Astrocyte of the cerebellum (primary cell): Measurements from ENCODE around the gene OSGEP.

ENCODE experiments used
- DNase-seq: peaks from one replicate; pipeline ENCODE4 v3.0.0-alpha.2; 2011; ENCODE audit warnings: low read depth
- H3K4me3 ChIP-seq: 2 replicates; pipeline ENCODE4 v1.5.1; 2011; ENCODE audit warnings: mild to moderate bottlenecking, low read depth, low read length, moderate library complexity
- in situ Hi-C: cut with HindIII; loops from 2 replicates; pipeline ENCODE4 v1.10.0; 2017; ENCODE audit warnings: low sequenced_read_pairs
- TF ChIP-seq, protein P1 (sequence below): IDR thresholded peaks from 2 replicates; pipeline ENCODE4 v1.5.1; 2012; ENCODE audit warnings: low read length, low read depth, moderate library complexity, mild to moderate bottlenecking; ENCODE audit errors: missing control alignments

OSGEP gene

DNA sequence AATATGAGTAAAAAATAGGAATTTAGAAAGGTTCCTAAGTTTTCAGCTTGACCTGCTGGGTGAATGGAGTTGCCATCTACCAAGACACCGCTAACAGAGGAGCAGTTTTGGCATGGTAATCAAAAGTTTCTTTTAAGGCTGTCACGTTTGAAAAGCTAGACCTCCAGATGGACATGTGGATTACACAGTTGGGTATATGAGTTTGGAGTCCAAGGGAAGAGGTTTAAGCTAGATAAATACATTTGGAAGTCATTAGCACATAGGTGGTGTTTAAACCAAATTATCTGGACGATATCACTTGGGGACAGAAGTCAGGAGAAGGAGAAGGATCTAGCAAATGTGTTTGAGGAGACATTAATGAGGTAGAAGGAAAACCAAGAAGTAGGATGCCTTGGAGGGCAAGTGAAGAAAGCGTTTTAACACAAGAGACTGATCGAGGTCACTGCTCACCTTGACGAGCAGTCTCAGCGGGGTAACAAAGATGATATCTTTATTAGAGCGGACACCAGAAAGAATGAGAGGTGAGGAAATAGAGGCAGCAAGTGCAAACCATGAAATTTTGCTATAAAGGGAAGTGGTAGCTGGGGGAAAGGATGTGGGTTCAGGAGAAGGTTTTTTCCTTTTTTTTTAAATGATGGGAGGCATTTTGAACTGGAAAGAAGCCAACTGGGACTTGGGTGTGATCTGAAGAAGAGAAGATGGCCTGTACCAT, 32.2 kb upstream of the OSGEP start:
- in situ Hi-C loops: no loop called here
- TF ChIP-seq, protein P1, sequence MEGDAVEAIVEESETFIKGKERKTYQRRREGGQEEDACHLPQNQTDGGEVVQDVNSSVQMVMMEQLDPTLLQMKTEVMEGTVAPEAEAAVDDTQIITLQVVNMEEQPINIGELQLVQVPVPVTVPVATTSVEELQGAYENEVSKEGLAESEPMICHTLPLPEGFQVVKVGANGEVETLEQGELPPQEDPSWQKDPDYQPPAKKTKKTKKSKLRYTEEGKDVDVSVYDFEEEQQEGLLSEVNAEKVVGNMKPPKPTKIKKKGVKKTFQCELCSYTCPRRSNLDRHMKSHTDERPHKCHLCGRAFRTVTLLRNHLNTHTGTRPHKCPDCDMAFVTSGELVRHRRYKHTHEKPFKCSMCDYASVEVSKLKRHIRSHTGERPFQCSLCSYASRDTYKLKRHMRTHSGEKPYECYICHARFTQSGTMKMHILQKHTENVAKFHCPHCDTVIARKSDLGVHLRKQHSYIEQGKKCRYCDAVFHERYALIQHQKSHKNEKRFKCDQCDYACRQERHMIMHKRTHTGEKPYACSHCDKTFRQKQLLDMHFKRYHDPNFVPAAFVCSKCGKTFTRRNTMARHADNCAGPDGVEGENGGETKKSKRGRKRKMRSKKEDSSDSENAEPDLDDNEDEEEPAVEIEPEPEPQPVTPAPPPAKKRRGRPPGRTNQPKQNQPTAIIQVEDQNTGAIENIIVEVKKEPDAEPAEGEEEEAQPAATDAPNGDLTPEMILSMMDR: no peak
- no peak overlapping the region for H3K4me3 ChIP-seq
- no peak for DNase-seq

DNA sequence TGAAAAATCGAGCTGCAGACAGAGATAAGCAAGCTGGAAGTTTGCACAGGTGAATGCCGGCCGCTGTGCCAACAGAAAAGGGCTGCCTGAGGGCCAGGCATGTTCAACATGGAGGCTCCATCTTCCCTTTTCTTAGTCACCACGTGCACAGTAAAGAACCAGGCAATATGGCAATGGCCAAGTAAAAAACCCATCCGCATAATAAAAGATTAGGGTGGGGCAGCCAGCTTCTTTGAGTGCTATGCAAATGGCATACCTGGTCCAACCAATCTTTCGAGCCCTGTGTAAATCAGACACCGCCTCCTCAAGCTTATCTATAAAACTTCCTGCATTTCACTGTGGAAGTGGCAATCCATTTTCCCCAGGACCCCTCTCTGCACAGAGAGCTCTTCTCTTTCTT, 31.3 kb upstream of the OSGEP start:
- in situ Hi-C loops: no loop called here
- H3K4me3 ChIP-seq: no peak overlapping the region
- no peak for DNase-seq
- TF ChIP-seq, protein P1: no peak

DNA sequence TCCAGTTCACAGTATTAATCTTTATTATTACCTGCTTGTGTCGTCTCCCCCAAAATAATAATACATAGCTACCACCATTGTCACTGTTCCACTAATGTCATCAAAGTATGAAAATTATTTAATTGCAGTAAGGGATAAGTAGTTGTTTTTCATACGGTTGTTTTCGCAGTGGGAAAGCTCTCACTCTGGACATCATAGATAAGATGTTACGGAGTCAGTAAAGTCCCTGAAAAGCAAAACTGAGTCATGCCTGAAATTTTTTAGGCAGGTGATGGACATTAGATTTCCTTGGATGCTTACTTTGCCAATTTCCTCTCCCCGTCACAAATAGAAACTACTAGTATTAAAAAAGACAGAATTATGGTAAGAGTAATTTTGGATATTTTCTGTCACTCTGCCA, 27.8 kb upstream of the OSGEP start:
- in situ Hi-C loops: no loop called here
- TF ChIP-seq, protein P1: no peak
- no peak for DNase-seq

GRCh38 chr14:20478894-20479293, 24.3 kb upstream of the OSGEP start:
- in situ Hi-C loops: loop anchor here (10.0 kb wide), 1 partner anchor 66 kb away; no protein-coding TSS in a partner anchor

More for the DNA sequence above, 27.8 kb upstream of the OSGEP start:
- no peak overlapping the region for H3K4me3 ChIP-seq

GRCh38 chr14:20477211-20477876, 22.7 kb upstream of the OSGEP start:
- no peak overlapping the region for H3K4me3 ChIP-seq
- DNase-seq: no peak
- TF ChIP-seq, protein P1: no peak
- in situ Hi-C loops: loop anchor here (10.0 kb wide), 1 partner anchor 67 kb away; no protein-coding TSS in a partner anchor

More at GRCh38 chr14:20478894-20479293, 24.3 kb upstream of the OSGEP start:
- no peak for DNase-seq
- TF ChIP-seq, protein P1: no peak
- no peak overlapping the region for H3K4me3 ChIP-seq

- no peak overlapping the region for H3K4me3 ChIP-seq
- no peak for DNase-seq
- TF ChIP-seq, protein P1: no peak
- in situ Hi-C loops: loop anchor here (10.0 kb wide), 1 partner anchor 68 kb away; no protein-coding TSS in a partner anchor
Observed at GRCh38 chr14:20476776-20477175, 22.2 kb upstream of the OSGEP start.
